ENCODE results near the gene PLB1.

The PLB1 gene

DNA sequence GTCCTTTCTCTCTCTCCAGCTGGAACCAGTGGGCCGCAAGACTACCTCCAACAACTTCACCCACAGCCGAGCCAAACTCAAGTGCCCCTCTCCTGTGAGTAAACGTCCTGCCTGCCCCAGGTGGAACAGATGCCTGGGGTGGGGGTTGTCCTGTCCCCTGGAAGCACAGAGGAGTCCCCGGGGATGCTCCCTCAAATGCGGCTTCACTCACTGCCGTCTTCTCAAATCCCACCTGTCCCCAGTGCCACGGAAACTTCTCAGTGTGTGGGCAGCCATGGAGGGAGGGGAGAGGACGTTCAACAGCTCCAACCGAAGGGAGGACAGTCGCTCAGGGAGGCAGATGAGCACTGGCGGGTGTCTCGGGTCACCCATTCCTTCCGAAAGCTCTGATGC, 145.0 kb downstream of the PLB1 start:
- H3K4me1 ChIP-seq (ENCODE audit: insufficient read depth, low read length, severe bottlenecking): no peaks in the 10 kb centered on the region
- no peak overlapping the region for H3K4me2 ChIP-seq (ENCODE audit: low read length)

DNA sequence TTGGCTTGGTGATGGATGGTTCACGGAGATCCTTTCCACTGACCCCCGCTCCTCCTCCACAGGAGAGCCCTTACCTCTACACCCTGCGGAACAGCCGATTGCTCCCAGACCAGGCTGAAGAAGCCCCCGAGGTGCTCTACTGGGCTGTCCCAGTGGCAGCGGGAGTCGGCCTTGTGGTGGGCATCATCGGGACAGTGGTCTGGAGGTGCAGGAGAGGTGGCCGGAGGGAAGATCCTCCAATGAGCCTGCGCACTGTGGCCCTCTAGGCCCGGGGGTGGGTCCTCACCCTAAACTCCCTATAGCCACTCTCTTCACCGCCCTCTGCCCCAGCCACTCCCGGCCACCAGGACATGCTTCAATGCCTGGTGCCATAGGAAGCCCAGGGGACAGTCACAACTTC, 146.9 kb downstream of the PLB1 start:
- no peaks in the 10 kb centered on the region for H3F3A ChIP-seq (ENCODE audit: insufficient read depth, low read length)
- no peaks in the 10 kb centered on the region for H3K27me3 ChIP-seq (ENCODE audit: insufficient read depth, low read length)
- no peaks in the 10 kb centered on the region for H4K20me1 ChIP-seq (ENCODE audit: insufficient read depth, low read length)
- no peak overlapping the region for H3K4me2 ChIP-seq (ENCODE audit: low read length)
- H3K4me3 ChIP-seq (ENCODE audit: low read depth, low read length, poor library complexity, severe bottlenecking): no peak overlapping the region
- no peaks in the 10 kb centered on the region for H3K36me3 ChIP-seq (ENCODE audit: insufficient read depth, low read length)
- no peak overlapping the region for H3K27ac ChIP-seq (ENCODE audit: low read depth, low read length, poor library complexity, severe bottlenecking)
- no peak for TF ChIP-seq EZH2 (IDR thresholded peaks at IDR 0.05; ENCODE audit: borderline replicate concordance, low read length)
- TF ChIP-seq CTCF (IDR thresholded peaks at IDR 0.05; ENCODE audit: low read length): no peak
- no peak overlapping the region for H2AFZ ChIP-seq (ENCODE audit: low read length)
- no peak overlapping the region for H3K9ac ChIP-seq (ENCODE audit: low read length)
- no peaks in the 10 kb centered on the region for H3K9me2 ChIP-seq (ENCODE audit: low read depth, low read length)
- H3K79me2 ChIP-seq (ENCODE audit: insufficient read depth, low read length): no peaks in the 10 kb centered on the region
- H3K9me3 ChIP-seq (ENCODE audit: low read length): no peaks in the 10 kb centered on the region
- H3K4me1 ChIP-seq (ENCODE audit: insufficient read depth, low read length, severe bottlenecking): no peaks in the 10 kb centered on the region

More for the DNA sequence above, 145.0 kb downstream of the PLB1 start:
- Histone ChIP-seq H3K27ac (ENCODE audit: low read depth, low read length, poor library complexity, severe bottlenecking) (no peak overlapping the region), H3K79me2 (ENCODE audit: insufficient read depth, low read length) (no peaks in the 10 kb centered on the region), H3K36me3 (ENCODE audit: insufficient read depth, low read length) (no peaks in the 10 kb centered on the region), H4K20me1 (ENCODE audit: insufficient read depth, low read length) (no peaks in the 10 kb centered on the region), H2AFZ (ENCODE audit: low read length) (no peak overlapping the region), H3K9me2 (ENCODE audit: low read depth, low read length) (no peaks in the 10 kb centered on the region), H3K9ac (ENCODE audit: low read length) (no peak overlapping the region), H3K9me3 (ENCODE audit: low read length) (no peaks in the 10 kb centered on the region), H3K4me3 (ENCODE audit: low read depth, low read length, poor library complexity, severe bottlenecking) (no peak overlapping the region), H3K27me3 (ENCODE audit: insufficient read depth, low read length) (no peaks in the 10 kb centered on the region), H3F3A (ENCODE audit: insufficient read depth, low read length) (no peaks in the 10 kb centered on the region)
- no peak for TF ChIP-seq EZH2 (IDR thresholded peaks at IDR 0.05; ENCODE audit: borderline replicate concordance, low read length)
- no peak for TF ChIP-seq CTCF (IDR thresholded peaks at IDR 0.05; ENCODE audit: low read length)

- TF ChIP-seq EZH2 (IDR thresholded peaks at IDR 0.05; ENCODE audit: borderline replicate concordance, low read length): no peak
- no peak for TF ChIP-seq CTCF (IDR thresholded peaks at IDR 0.05; ENCODE audit: low read length)
- H3K4me3 ChIP-seq (ENCODE audit: low read depth, low read length, poor library complexity, severe bottlenecking): no peak overlapping the region
- no peaks in the 10 kb centered on the region for H3K27me3 ChIP-seq (ENCODE audit: insufficient read depth, low read length)
- H2AFZ ChIP-seq (ENCODE audit: low read length): no peak overlapping the region
- H3K9me3 ChIP-seq (ENCODE audit: low read length): no peaks in the 10 kb centered on the region
- no peaks in the 10 kb centered on the region for H3K9me2 ChIP-seq (ENCODE audit: low read depth, low read length)
- H3K79me2 ChIP-seq (ENCODE audit: insufficient read depth, low read length): no peaks in the 10 kb centered on the region
- H3F3A ChIP-seq (ENCODE audit: insufficient read depth, low read length): no peaks in the 10 kb centered on the region
- no peaks in the 10 kb centered on the region for H3K36me3 ChIP-seq (ENCODE audit: insufficient read depth, low read length)
- H3K4me1 ChIP-seq (ENCODE audit: insufficient read depth, low read length, severe bottlenecking): no peaks in the 10 kb centered on the region
- no peak overlapping the region for H3K4me2 ChIP-seq (ENCODE audit: low read length)
- H3K9ac ChIP-seq (ENCODE audit: low read length): no peak overlapping the region
- H4K20me1 ChIP-seq (ENCODE audit: insufficient read depth, low read length): no peaks in the 10 kb centered on the region
- no peak overlapping the region for H3K27ac ChIP-seq (ENCODE audit: low read depth, low read length, poor library complexity, severe bottlenecking)
Measured at GRCh38 chr2:28643327-28643726, 147.5 kb downstream of the PLB1 start.

Measured in OCI-LY1 (cell line).